ENCODE data around the gene ANKS3. TPM values are rescaled to one million over a fixed set of nuclear protein-coding genes. Genes with fewer than 3 reads are reported as not detected.

ANKS3 gene
- total and polyA plus RNA-seq, 2 of the 8 experiments (the other 6 are each of a cell fraction or from before 2014, with no cell fraction given), result 15.5 to 23.9 TPM

DNA sequence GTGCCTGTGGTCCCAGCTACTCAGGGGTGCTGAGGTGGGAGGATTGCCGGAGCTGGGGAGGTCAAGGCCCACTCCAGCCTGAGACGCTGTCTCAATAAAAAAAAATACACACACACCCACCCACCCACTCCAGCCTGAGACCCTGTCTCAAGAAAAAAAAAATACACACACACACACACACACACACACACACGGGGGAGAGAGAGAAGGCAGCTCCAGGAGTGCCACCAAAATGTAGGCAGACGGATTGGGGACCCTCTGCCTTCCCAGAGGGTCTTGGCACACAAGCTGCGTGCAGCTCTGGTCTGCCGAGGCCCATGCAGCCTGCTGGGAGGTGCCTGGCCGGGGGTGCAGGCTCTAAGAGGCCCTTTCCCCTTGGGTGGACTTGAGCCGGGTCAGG, 46.7 kb downstream of the ANKS3 start (continued):
- no peak for TF ChIP-seq KDM4A (IDR thresholded peaks at IDR 0.05; ENCODE audit: low read depth, low read length, severe bottlenecking)
- no peak for TF ChIP-seq CEBPB (IDR thresholded peaks at IDR 0.05; ENCODE audit: low read depth, low read length)
- no peak for TF ChIP-seq TEAD4 (IDR thresholded peaks at IDR 0.05; ENCODE audit: low read depth, low read length)
- TF ChIP-seq KDM5A (IDR thresholded peaks at IDR 0.05; ENCODE audit: low read length), result no peak
- TF ChIP-seq, protein P1, sequence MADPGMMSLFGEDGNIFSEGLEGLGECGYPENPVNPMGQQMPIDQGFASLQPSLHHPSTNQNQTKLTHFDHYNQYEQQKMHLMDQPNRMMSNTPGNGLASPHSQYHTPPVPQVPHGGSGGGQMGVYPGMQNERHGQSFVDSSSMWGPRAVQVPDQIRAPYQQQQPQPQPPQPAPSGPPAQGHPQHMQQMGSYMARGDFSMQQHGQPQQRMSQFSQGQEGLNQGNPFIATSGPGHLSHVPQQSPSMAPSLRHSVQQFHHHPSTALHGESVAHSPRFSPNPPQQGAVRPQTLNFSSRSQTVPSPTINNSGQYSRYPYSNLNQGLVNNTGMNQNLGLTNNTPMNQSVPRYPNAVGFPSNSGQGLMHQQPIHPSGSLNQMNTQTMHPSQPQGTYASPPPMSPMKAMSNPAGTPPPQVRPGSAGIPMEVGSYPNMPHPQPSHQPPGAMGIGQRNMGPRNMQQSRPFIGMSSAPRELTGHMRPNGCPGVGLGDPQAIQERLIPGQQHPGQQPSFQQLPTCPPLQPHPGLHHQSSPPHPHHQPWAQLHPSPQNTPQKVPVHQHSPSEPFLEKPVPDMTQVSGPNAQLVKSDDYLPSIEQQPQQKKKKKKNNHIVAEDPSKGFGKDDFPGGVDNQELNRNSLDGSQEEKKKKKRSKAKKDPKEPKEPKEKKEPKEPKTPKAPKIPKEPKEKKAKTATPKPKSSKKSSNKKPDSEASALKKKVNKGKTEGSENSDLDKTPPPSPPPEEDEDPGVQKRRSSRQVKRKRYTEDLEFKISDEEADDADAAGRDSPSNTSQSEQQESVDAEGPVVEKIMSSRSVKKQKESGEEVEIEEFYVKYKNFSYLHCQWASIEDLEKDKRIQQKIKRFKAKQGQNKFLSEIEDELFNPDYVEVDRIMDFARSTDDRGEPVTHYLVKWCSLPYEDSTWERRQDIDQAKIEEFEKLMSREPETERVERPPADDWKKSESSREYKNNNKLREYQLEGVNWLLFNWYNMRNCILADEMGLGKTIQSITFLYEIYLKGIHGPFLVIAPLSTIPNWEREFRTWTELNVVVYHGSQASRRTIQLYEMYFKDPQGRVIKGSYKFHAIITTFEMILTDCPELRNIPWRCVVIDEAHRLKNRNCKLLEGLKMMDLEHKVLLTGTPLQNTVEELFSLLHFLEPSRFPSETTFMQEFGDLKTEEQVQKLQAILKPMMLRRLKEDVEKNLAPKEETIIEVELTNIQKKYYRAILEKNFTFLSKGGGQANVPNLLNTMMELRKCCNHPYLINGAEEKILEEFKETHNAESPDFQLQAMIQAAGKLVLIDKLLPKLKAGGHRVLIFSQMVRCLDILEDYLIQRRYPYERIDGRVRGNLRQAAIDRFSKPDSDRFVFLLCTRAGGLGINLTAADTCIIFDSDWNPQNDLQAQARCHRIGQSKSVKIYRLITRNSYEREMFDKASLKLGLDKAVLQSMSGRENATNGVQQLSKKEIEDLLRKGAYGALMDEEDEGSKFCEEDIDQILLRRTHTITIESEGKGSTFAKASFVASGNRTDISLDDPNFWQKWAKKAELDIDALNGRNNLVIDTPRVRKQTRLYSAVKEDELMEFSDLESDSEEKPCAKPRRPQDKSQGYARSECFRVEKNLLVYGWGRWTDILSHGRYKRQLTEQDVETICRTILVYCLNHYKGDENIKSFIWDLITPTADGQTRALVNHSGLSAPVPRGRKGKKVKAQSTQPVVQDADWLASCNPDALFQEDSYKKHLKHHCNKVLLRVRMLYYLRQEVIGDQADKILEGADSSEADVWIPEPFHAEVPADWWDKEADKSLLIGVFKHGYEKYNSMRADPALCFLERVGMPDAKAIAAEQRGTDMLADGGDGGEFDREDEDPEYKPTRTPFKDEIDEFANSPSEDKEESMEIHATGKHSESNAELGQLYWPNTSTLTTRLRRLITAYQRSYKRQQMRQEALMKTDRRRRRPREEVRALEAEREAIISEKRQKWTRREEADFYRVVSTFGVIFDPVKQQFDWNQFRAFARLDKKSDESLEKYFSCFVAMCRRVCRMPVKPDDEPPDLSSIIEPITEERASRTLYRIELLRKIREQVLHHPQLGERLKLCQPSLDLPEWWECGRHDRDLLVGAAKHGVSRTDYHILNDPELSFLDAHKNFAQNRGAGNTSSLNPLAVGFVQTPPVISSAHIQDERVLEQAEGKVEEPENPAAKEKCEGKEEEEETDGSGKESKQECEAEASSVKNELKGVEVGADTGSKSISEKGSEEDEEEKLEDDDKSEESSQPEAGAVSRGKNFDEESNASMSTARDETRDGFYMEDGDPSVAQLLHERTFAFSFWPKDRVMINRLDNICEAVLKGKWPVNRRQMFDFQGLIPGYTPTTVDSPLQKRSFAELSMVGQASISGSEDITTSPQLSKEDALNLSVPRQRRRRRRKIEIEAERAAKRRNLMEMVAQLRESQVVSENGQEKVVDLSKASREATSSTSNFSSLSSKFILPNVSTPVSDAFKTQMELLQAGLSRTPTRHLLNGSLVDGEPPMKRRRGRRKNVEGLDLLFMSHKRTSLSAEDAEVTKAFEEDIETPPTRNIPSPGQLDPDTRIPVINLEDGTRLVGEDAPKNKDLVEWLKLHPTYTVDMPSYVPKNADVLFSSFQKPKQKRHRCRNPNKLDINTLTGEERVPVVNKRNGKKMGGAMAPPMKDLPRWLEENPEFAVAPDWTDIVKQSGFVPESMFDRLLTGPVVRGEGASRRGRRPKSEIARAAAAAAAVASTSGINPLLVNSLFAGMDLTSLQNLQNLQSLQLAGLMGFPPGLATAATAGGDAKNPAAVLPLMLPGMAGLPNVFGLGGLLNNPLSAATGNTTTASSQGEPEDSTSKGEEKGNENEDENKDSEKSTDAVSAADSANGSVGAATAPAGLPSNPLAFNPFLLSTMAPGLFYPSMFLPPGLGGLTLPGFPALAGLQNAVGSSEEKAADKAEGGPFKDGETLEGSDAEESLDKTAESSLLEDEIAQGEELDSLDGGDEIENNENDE (IDR thresholded peaks at IDR 0.05; ENCODE audit: insufficient replicate concordance, low read length), result no peak

Measured in H1 (cell line).